NCI-H2171 treated with DMSO at 0.1 percent for 48 hours (cell line): ENCODE measurements around the gene USF3.

Experiments used
- DNase-seq: peaks from one replicate; lab custom pipeline; 2025; lab: John Stamatoyannopoulos, UW

Gene USF3

DNA sequence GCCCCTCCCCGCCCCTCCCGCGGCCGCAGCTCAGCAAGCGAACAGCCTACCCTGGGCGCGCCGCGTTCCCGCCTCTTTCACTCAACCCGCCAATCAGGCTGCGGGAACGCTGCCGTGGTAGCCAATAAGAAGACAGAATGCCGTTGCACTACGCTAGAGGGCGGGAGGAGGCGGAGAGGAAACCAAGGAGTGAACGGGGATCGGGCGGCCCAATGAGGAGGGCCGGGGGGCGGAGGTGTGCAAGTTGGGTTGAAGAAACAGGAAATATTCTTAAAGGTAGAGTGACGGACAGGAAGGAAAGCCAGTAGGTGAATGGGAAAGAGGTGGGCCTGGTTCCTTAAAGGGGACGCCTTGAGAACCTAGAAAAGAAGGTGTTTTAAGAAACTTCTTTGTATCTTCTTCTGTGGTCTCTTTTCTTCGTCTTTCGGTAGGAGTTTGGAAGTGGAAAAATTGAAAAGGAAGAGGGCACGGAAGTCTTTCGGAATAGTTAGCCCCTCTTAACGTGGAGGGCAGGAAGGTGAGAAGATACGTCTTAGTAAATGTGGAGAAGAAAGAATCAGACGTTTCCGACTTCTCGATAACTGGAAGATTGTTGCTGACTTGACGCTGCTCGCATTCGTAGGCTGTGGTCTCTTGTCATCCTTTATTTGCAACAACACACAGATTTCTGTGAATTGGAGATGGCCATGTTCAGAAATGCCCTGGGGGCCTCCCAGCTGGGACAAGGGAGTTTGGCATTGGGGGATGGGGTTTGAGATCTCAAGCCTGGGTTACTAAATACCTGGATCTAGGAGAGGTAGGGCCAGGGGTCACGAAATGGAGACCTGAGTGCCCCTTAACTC lies 437 bp upstream of the USF3 start:
- DNase-seq = peak; percentile 100

DNA sequence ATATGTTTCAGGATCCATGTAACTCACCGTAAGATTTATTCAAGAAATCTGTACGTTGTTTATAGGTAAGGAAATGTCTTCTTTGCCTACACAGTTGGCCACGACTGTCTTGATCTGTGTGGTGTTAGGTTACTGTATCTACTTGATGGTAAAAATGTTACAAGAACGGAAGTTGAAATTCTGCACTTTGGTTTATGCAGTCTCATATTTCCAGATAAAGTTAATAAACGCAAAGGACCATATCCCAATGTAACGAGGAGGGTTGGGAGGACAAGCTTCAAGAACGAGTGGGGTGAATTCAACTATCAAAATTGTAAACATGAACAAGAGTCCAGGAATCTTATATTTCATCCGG lies 1.0 kb downstream of the USF3 start:
- peak; percentile 37 for DNase-seq

DNA sequence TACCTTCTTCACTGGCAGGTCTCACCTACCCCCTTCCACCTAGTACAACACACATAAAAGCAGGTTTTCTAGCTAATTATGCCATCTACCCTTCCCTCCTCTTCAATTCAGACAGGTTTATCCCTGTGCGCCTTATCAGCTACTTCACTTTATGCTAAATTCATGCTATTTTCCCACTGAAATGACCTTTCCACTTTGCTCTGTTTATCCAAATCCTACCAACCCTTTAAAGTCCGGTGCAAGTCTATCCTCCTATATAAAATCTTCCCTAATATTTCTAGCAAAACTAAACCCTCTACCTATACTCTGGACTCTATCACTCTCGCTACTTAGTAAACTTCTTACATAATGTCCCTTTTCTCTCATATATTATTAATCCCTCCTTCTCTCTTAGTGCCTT lies 6.0 kb downstream of the USF3 start:
- no peak for DNase-seq

DNA sequence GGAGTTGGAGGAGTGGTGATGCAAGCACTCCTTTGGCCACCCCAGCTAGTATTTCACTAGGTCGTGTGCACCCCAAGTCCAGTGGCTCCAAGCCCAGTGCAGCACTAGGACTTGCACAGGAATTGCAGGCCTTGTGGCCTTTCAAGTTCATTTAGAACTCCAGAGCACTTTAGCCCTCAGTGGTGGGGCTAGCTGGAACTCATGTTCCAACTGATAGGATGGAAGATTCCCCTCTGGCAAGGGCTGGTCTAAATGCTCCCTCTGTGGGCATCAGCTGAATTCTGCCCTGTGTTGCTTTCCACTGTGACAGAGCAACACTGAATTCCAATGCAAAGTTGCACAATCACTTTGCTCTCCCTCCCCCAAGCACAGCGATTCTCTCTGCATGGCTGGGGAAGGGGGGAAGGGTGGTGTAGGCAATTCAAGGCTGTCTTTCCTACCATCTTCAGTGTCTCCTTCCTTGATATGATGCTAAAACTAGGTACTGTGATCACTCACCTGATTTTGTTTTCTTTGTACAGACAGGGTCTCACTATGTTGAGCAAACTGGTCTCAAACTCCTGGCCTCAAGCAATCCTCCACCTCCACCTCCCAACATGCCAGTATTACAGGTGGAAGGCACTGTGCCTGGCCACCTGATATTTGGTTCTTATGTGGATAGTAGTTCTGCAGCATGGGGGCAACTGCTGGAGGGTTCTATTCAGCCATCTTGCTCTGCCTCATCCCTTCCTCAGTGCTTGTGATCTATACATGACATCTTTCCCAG lies 10.3 kb downstream of the USF3 start:
- no peak for DNase-seq

DNA sequence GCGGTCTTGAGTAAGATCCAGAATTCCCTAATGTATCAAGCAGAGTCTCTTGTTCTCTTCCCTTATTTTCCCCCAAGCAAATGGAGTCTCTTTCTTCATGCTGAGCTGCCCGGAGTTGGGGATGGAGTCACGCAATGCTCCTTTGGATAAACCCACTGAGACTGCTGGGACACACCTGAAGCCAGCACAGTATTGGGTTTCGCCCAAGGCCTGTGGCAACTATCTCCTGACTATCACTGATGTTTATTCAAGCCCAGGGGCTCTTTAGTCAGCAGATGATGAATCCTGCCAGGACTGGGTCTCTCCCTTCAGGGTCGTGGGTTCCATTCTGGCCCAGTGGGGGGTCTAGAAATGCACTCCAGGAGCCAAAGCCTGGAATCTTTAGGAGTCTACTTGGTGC lies 11.3 kb downstream of the USF3 start:
- no peak for DNase-seq

DNA sequence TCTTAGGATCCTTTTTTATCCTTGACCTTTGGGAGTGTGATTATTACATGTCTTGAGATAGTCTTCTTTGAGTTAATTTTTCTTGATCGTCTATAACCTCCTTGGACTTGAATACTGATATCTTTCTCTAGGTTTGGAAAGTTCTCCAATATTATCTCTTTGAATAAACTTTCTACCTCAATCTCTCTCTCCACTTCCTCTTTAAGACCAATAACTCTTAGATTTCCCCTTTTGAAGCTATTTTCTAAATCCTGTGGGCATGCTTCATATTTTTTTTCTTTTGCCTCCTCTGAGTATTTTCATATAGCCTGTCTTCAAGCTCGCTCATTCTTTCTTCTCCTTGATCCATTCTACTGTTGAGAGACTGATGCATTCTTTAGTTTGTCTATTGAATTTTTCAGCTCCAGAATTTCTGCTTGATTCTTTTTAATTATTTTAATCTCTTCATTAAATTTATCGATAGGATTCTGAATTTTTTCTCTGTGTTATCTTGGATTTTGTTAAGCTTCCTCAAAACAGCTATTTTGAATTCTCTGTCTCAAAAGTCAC lies 12.1 kb downstream of the USF3 start:
- no peak for DNase-seq

DNA sequence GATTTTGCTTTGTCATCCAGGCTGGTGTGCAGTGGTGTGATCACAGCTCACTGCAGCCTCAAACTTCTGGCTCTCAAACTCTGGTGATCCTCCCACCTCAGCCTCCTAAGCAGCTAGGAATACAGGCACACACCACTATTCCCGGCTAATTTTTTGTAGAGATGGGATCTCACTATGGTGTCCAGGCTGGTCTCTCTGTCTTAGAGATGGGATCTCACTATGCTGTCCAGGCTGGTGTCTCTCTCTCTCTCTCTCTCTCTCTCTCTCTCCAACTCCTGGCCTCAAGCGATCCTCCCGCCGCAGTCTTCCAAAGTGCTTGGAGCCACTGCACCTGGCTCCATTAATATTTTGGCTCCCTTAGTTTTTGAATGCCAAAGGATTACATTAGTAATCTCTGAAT lies 17.7 kb downstream of the USF3 start:
- DNase-seq = no peak

DNA sequence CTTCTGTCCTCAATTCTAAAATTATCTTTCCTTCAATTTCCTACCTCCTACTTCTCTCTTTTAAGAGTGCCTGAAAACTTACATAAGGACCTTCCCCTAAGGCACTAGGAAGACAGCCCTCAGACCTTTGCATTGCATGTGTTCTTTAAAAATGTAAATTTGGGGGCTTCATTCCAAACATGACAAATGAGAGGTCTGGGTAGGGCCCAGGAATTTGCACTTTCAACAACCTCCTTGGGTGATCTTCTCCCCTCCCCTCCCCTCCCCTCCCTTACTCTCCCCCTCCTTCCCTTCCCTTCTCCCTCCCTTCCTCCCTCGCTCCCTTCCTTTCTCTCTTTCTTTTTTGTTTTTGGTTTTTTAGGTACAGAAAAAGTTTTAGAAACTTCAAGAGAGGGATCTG lies 18.7 kb downstream of the USF3 start:
- DNase-seq = no peak

DNA sequence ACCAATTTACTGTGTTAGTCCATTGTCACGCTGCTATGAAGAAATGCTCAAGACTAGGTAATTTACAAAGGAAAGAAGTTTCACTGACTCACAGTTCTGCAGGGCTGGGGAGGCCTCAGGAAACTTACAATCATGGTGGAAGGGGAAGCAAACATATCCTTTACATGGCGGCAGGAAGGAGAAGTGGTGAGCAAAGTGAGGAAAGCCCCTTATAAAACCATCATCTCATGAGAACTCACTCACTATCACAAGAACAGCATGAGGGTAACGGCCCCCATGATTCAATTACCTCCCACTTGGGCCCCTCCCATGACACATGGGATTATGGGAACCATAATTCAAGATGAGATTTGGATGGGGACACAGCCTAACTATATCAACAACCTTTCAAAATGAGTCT lies 20.2 kb downstream of the USF3 start:
- DNase-seq = no peak

DNA sequence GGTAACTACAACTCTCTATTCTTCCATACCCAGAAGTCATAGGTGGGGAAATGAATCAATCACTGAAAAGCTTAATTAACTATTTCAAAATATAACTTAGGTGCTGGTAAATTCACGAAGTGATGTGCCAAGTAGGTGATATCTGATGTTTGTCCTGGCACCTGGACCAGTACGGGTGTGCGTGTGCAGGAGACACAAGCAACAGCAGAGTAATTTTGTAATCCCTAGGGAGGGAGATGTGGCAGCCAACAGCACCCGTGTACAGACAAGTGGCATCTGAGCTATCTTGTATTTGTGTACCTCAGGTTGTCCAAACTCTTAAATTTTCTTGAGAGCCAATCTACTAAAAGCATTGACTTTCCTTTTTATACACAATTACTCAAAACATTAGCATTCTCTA lies 22.8 kb downstream of the USF3 start:
- peak; percentile 54 for DNase-seq

DNA sequence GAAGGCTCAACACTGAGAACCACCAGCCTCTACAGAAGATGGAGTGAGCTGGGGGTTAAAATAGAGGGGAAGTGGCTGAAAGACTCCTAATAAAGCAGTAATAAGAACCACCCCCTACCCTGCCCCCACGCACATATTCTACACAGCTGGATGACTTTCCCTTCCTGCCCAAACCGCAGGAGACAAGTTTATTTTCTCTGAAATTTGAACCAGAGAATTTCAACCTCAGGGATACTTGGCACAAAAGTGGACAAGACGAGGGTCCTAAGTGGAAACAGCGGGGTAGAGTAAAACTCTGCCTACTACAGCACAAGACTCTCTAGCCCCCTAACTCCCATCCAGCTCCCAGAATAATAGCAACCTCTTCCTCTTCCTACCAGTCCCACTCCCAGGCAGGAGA lies 28.4 kb downstream of the USF3 start:
- no peak for DNase-seq

DNA sequence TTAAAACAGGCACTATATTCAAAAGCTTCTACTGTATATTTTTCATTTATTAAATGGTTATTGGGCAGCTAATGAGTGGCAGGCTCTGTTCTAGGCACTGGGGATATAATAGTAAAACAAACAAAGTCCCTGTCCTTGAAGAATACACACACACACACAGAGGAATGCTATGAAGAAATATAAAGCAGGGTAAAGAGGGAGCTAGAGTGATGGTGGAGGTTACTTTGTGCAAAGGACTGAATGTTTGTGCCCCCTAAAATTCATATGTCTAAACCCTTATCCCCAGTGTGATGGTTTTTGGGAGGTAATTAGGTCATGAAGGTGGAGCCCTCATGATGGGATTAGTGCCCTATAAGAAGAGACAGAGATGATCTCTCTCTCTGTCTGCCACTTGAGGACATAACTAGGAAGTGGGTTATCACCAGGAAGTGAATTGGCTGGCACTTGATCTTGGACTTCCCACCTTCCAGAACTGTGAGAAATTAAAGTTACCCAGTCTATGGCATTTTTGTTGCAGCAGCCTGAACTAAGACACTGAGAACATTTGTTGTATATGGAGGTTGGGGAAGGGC lies 31.8 kb downstream of the USF3 start:
- no peak for DNase-seq

DNA sequence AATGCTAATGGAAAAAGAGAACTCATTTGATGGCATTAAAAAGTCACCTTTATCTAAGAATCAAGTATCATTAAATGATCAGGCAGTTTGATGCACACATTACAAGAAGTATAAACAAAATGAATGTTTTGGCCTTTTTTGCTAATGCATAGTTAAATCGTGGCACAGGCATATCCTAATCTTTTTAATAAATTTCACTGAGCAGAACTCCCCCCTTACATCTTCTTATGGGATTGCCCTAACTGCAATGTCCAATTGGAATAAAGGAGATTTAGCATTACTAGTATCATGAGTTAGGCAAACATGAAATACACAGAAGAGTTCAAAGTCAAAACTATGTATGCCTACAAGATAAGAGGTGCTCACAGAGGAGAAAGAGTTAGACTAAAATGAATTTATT lies 32.7 kb downstream of the USF3 start:
- DNase-seq = no peak

DNA sequence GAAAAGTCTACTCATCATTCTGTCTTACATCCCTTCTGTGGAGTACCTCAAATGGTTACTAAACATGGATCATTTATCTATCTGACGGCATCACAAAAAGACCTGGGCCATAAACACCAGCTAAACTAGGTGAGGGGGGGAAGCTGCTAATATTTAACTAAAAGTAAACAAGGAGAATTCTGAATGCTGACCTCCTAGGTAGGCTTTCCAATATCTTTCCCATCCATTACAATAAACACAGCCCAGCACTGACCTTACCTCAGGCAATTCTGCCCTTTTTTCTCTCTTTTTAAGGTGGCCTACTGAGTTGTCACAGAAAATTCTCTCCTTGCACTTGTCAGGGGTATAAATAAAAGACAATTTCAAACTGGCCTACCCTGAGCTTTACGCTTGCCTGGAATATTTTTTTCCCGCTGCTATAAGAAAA lies 33.1 kb downstream of the USF3 start:
- no peak for DNase-seq

DNA sequence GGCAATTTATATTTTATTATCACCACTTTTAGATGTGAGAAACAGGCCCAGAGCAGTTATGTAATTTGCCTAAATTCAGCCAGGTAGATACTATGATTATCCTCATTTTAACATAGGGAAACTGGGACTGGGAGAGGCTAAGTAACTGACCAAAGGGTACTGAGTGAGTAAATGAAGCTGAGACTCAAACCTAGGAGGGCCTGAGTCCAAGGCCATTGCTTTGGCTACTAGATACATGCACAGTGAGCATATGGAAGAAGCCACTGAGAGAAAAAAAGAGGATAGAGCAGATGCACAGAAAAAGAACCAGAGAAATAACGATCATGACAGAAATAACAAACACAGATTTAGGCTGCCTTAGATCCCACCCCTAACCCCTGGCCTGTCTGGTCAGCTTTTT lies 33.6 kb downstream of the USF3 start:
- DNase-seq = no peak

DNA sequence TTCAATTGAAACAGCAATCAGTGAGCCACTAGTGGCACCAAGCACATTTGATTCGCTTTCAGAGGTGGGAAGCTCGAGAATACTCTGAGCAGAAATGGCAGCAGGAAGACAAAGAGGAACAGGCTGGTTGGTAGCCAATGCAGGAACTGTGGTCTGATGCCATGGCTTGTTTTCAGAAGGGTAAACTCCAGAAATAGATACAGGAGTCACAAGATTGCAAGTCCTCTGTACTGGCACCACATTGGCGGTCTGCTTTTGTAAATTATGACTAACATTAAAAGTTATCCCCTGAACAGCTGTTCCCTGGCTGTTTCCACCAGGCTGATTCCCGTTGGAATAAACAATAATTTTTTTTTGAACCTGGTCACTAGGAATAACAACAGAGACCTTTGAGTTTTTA lies 35.5 kb downstream of the USF3 start:
- peak; percentile 64 for DNase-seq

DNA sequence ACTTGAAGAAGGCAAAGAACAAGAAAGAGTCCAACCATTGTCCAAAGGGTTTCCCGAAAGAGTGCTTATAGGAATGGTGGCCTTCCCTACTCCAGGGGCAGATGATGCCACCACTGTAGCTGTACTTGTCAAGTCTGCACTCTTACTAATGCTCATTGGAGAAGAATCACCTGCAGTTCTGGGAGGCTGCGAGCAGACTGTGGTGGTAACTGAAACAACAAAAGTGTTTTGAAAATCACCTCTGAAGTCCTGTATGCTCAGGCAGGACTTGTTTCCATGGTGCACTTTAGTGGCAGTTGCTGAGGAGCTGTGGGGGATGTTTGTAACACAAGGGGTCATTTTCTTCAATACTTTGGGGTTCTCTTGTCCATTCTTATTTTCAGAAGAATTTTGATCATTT lies 36.0 kb downstream of the USF3 start:
- no peak for DNase-seq

DNA sequence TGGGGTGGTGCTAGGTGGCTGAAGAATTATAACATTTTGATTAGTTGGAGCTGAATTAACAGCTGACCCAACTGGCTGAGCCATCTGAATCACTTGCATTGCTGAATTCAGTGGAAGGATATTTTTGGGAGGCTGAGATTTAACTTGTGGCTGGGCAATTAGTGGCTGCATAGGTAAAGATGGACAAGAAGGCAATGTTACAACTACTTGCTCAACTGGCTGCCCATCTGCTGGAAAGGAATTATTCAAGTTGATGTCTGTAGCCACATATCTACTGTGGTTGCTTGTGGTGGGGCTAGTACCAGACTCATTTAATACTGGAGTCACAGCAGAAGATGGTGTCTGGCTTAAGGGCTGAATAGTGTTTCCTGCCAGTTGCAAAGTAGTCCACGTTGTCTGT lies 36.4 kb downstream of the USF3 start:
- DNase-seq = no peak

DNA sequence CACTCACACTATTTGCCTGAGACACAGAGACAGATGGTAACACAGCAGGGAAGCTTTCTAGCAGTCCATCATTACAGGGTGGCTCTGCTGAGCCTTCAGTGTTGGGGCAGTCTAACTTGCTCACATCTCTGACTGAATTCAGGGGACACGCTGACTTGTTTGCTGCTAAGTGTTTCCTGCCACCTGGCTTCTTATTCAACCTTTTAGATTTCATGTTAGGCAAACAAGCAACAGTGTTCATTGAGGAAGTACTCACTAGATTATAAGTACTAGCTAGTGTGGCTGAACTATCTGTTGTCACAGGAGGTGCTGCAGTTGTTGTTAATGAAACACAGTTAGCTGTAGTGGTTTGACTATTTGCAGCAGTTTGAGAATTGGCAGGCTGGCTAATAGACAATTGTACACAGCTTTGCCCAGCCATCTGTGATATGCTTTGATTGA lies 37.3 kb downstream of the USF3 start:
- peak; percentile 93 for DNase-seq

DNA sequence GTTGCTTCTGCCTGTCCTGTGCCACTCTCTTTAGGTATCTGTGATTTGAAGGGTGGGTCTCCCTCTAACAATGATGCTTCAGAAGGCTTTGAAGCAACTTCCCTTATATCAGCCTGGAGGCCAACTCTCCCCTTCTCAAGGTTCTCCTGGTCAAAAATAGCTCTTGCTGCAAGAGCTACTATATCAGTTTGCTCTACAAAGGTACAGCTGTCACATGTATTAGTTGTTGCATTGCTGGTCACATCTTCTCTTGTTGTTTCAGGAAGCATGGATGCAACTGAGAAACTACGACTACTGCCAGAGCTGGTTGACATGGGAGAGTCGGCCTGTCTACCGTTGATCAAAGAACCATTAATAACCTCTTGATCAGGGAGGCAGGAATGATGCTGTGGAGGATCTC lies 38.3 kb downstream of the USF3 start:
- DNase-seq = no peak

DNA sequence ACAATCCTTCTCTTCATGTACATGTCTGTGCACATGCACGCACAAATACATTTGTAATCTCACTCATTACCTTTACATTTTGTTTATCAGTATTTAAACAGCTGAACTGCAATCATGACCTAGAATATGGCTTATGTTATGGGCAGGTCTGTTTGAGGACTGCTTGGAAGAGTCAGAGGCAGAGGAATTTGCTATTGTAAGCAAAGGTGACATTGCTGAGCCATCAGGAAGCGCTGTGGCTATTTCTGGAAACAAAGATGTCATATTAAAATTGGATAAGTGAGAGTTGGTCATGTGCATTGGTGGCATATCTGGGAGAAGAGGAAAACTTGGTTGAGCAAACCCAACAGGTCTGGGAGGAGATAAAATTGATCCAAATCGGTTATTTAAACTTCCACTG lies 41.6 kb downstream of the USF3 start:
- no peak for DNase-seq

DNA sequence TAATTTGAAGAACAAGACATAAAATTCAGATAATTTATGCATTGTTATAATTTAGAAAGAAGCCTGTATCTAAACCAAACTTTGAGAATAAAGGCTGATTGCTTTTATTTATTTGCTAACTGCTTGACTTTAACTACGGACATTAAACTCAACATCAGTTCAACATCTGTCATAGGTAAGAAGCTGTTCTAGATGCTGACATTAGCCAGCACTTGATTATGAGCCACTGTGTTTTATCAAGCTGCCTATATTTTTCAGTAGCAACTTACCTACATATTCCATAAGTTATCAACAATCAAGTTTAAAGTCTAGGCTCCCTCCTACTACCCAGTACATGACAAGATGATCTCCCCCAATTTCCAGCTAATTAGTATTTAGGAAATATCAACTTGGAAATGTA lies 42.1 kb downstream of the USF3 start:
- DNase-seq = no peak
